Activated naive CD4-positive, alpha-beta T cell treated with anti-CD3 and anti-CD28 coated beads, Interleukin-2, amount 10 ng/mL, durations not matched to agents 5 hours and 36 hours (primary cell): ENCODE data around the gene KRTAP10-5. TPM values are rescaled to one million over a fixed set of nuclear protein-coding genes. Genes with fewer than 3 reads are reported as not detected.

Source experiments
- total RNA-seq, 2 experiments: library from RNA; stranded (reverse); gene quantifications; one replicate each; pipeline ENCODE4 v1.2.3, GENCODE V29; 2021

KRTAP10-5 gene, protein sequence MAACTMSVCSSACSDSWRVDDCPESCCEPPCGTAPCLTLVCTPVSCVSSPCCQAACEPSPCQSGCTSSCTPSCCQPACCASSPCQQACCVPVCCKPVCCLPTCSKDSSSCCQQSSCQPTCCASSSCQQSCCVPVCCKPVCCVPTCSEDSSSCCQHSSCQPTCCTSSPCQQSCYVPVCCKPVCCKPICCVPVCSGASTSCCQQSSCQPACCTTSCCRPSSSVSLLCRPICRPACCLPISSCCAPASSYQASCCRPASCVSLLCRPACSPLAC
- total RNA-seq = not detected

DNA sequence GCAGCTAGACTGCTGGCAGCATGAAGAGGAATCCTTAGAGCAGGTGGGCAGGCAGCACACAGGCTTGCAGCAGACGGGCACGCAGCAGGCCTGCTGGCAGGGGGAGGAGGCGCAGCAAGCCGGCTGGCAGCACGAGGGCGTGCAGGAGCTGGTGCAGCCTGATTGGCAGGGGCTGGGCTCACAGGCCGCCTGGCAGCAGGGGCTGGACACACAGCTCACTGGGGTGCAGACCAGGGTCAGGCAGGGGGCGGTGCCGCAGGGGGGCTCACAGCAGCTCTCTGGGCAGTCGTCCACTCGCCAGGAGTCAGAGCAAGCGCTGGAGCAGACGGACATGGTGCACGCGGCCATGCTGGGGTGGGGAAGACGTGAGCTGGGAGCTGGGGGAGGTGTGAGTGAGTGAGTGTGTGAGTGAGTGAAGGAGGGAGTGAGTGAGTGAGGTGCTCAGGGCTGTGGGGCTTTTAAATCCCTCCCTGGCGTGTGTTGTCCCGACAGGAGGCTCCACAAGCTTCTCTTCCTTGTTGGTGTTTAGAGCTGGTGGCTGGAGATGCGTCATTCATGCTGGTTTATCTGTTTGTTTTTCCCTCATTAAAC, at the start of gene KRTAP10-5:
Gene KRTAP10-5 (minus strand): TSS at position 374 of the 591 bp plus-strand sequence. CDS start 26 bp downstream, at position 348.

DNA sequence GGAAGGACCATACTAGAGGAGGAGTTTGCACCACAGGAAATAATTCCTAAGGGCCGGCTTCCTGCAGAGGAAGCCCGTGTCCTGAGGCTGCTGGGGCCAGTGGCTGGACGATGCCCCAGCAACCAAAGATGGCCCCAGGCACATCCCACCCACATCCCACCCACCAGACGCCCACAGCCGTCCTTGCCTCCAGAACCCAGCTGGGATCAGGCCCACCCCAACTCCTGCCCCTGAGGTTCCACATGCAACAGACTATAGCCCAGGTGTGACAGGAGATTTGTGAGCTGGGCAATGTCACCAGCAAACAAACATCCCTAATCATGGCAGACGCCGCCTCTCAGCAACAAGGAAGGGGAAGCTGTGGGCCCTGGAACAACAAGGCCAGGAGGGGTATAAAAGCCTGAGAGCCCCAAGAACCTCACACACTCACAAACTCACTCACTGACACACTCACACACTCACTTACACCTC, 46.3 kb upstream of the KRTAP10-5 start, which contains the start of gene KRTAP10-9:
Gene KRTAP10-9 (plus strand): TSS at position 421 of the 471 bp plus-strand sequence. CDS start 79 bp downstream, outside the sequence.

GRCh38 chr21:44612029-44612486, 31.7 kb upstream of the KRTAP10-5 start, which contains the start of gene KRTAP10-8:
Gene KRTAP10-8 (plus strand): TSS chr21:44612079. CDS start chr21:44612101, 22 bp downstream.

GRCh38 chr21:44600118-44600978, 19.9 kb upstream of the KRTAP10-5 start, which contains the start of gene KRTAP10-7:
Gene KRTAP10-7 (plus strand): TSS chr21:44600597. CDS start chr21:44600622, 25 bp downstream.

DNA sequence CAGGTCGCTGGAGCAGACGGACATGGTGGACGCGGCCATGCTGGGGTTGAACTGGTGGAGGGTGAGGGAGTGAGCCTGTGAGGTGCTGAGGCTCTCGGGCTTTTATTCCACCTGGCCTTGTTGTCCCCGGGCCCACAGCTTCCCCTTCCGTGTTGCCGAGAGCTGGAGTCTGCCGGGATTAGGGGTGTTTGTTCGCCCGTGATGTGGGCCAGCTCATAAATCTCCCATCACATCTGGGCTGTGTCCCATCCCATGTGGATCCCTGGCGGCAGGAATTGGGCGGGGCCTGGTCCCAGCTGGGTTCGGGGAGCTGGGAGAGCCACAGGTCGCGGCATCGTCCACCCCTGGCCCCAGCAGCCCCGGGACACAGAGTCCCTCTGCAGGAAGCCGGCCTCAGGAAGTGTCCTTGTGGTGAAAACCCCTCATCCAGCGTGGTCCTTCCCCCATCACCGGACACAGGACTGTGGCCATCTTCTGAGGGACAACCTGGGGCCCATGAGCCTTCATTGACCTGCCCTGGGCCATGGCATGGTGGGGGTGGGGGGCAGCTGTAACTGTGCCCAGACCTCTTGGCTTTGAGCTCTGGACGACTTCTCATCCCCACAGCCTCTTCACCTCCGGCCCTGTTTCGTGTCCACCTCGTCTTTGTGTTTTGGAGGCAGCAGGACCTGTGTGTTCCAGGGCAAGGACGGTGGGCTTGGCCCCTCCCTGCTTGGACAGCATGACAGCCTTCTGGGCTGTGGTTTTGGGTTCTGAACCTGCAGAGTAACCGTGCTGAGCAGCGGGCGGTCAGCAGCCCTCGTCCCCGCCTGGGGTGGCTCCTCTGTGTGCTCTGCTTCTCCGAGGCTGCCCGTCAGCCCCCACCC, 12.3 kb upstream of the KRTAP10-5 start, which contains the start of gene KRTAP10-6:
Gene KRTAP10-6 (minus strand): TSS at position 60 of the 866 bp plus-strand sequence. CDS start 21 bp downstream, at position 39.

GRCh38 chr21:44573630-44574456, 6.6 kb downstream of the KRTAP10-5 start, which contains the start of gene KRTAP10-4:
Gene KRTAP10-4 (plus strand): TSS chr21:44573729. CDS start chr21:44573759, 30 bp downstream.

DNA sequence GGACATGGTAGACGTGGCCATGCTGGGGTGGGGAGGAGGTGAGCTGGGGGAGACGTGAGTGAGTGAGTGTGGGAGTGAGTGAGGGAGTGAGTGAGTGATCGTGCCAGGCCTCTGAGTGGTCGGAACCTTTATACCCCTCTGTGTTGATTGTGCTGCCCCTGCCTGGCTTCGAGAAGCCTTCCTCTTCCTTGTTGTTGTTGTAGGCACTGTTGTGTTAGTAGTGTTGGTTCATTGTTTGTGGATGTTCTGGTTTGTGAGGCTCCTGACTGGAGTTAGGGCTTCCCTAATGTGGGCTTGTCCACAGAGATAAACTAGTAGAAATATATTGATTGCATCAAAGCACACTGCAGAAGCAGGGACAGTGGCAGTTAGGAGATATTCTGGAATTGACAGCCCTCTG, 21.7 kb downstream of the KRTAP10-5 start, which contains the start of gene KRTAP10-3:
Gene KRTAP10-3 (minus strand): TSS at position 101 of the 400 bp plus-strand sequence. CDS start 80 bp downstream, at position 21.

DNA sequence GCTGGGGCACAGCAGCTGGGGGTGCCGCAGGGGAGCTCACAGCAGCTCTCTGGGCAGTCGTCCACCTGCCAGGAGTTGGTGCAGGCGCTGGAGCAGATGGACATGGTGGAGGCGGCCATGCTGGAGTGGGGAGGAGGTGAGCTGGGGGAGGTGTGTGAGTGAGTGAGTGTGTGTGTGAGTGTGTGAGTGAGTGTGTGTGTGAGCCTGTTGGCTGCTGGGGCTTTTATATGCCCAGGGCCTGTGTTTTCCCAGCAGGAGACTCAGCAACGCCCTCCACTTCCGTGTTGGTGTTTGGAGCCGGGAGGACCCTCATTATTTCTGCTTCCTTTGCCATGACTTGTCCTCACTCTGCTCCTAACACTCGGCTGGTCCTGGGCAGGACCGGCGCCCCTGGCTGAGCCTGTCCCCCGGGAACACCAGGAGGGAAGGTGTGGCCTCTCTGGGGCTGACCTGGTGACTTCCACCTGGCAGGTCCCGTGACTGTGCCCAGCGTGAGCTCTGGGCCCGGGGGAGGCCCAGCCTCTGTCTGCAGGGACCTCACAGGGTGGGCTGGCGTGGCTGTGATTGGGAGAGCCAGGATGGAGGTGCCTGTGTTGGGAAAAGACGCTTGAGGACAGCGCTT, 29.0 kb downstream of the KRTAP10-5 start, which contains the start of gene KRTAP10-2:
Gene KRTAP10-2 (minus strand): TSS at position 166 of the 622 bp plus-strand sequence. CDS start 47 bp downstream, at position 119.

GRCh38 chr21:44539991-44540666, 40.3 kb downstream of the KRTAP10-5 start, which contains the start of gene KRTAP10-1:
Gene KRTAP10-1 (minus strand): TSS chr21:44540195. CDS start chr21:44540150, 45 bp downstream.

Other genes starting within 250 kb of the KRTAP10-5 start
- gene CFAP410, start 241.2 kb downstream of the KRTAP10-5 start, total RNA-seq = 10 to 100 TPM; 18.6 to 18.8 TPM
- 10 to 100 TPM; 37.3 to 37.7 TPM for gene TRPM2, start 227.0 kb downstream of the KRTAP10-5 start, total RNA-seq
- 1 to 10 TPM; 4.0 to 4.2 TPM for gene LRRC3, start 125.1 kb downstream of the KRTAP10-5 start, total RNA-seq
- not detected for gene KRTAP10-1, start 40.4 kb downstream of the KRTAP10-5 start, total RNA-seq
- gene KRTAP10-2, start 29.1 kb downstream of the KRTAP10-5 start, total RNA-seq = not detected
- gene KRTAP10-3, start 21.8 kb downstream of the KRTAP10-5 start, total RNA-seq = not detected
- not detected for gene KRTAP10-4, start 6.9 kb downstream of the KRTAP10-5 start, total RNA-seq
- not detected for gene KRTAP10-6, start 11.9 kb upstream of the KRTAP10-5 start, total RNA-seq
- gene KRTAP10-7, start 20.0 kb upstream of the KRTAP10-5 start, total RNA-seq = not detected
- not detected for gene KRTAP10-8, start 31.5 kb upstream of the KRTAP10-5 start, total RNA-seq
- not detected for gene KRTAP10-9, start 46.5 kb upstream of the KRTAP10-5 start, total RNA-seq
- gene KRTAP10-10, start 56.8 kb upstream of the KRTAP10-5 start, total RNA-seq = not detected
- not detected for gene KRTAP10-11, start 65.8 kb upstream of the KRTAP10-5 start, total RNA-seq
- not detected for gene KRTAP12-4, start 74.1 kb upstream of the KRTAP10-5 start, total RNA-seq
- gene KRTAP12-3, start 77.3 kb upstream of the KRTAP10-5 start, total RNA-seq = not detected
- not detected for gene KRTAP12-2, start 86.3 kb upstream of the KRTAP10-5 start, total RNA-seq
- not detected for gene KRTAP12-1, start 101.6 kb upstream of the KRTAP10-5 start, total RNA-seq
- gene KRTAP10-12, start 116.6 kb upstream of the KRTAP10-5 start, total RNA-seq = not detected
- not detected for gene TSPEAR, start 131.0 kb upstream of the KRTAP10-5 start, total RNA-seq
- gene UBE2G2, start 221.2 kb upstream of the KRTAP10-5 start, total RNA-seq = 100 to 1,000 TPM in 1 of 2 experiments, 10 to 100 TPM in 1; 90.1 to 104 TPM
- 10 to 100 TPM; 77.5 to 83.7 TPM for gene SUMO3, start 237.5 kb upstream of the KRTAP10-5 start, total RNA-seq